Adipose tissue (tissue), 3 donors: ENCODE measurements around the gene SIN3B. TPM values are rescaled to one million over a fixed set of nuclear protein-coding genes. Genes with fewer than 3 reads are reported as not detected.
A peak's percentile ranks its signal among the peaks of the same experiment; 100 is the strongest.

Experiments used
- H3K27ac ChIP-seq: one replicate; pipeline ENCODE4 v1.5.1; 2013; ENCODE audit warnings: low read depth, low read length
- WGBS, 3 donors: extraction: QIAGEN DNeasy Blood & Tissue Kit; methylation state at CpG; one replicate each; pipeline ENCODE4 v1.1.7; 2013; 5-methylcytosine and 5-hydroxymethylcytosine counted together
- polyA plus RNA-seq, 3 donors: library from polyadenylated mRNA; stranded (reverse); fragments of 200-250 nt; gene quantifications; one replicate each; pipeline ENCODE4 v1.2.3, GENCODE V29; 2013
- donor health status: healthy with polysubstance abuse.
- donor health status: Bipolar disorder and iron deficiency.
- donor health status: healthy.

The SIN3B gene
- polyA plus RNA-seq, 3 donors, result 13.8 to 43.3 (median 36.7) TPM

- 88 to 95% (median 91%) methylated on average over 8 of the region's 8 CpGs for WGBS, 3 donors
- H3K27ac ChIP-seq, result no peak overlapping the region
These were observed 6.5 kb upstream of the SIN3B start for GRCh38 chr19:16822648-16823047.

DNA sequence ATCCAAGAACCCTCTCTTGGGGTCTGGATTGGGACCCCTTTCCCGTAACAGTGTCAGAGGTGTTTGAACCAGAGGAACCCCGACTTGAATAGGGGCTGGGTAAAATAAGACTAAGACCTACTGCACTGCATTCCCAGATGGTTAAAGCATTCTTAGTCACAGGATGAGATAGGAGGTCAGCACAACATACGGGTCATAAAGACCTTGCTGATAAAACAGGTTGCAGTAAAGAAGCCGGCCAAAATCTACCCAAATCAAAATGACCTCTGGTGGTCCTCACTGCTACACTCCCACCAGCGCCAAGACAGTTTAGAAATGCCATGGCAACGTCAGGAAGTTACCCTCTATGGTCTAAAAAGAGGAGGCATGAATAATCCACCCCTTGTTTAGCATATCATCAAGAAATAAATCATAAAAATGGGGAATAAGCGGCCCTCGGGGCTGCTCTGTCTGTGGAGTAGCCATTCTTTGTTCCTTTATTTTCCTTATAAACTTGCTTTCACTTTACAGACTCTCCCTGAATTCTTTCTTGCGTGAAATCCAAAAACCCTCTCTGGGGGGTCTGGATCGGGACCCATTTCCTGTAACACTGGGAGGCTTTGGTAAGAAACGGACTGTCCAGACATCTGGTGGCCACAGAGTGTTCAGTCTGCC, 4.4 kb upstream of the SIN3B start:
- 27 to 32% (median 28%) methylated on average over 11 of the region's 11 CpGs for WGBS, 3 donors
- peak overlapping the region; percentile 7 for H3K27ac ChIP-seq

- H3K27ac ChIP-seq, result peak overlapping the region; percentile 7
- WGBS, 3 donors, result 13 to 17% (median 14%) methylated on average over 13 of the region's 13 CpGs
These were observed 3.7 kb upstream of the SIN3B start for GRCh38 chr19:16825312-16826052.

DNA sequence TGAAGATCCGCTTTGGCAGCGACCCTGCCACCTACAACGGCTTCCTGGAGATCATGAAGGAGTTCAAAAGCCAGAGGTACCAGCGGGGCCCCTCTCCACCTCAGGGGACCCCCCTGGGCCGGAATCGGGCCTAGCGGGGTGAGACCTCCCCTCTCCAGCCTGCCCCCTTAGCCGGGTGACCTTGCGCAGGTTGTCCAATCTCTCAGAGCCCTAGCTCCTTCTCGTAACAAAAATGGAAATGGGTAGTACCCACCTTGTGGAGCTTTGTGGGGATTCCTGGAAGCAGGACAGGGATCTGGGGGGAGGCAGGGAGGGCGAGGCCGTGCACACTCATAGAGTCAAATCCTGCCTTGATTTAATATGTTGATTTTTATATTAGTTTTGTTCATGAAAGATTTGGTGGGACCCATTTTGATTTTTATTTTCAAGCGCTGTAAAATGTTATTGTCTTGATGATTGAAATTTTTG, 658 bp downstream of the SIN3B start:
- no peak overlapping the region for H3K27ac ChIP-seq
- WGBS, 3 donors, result 14 to 21% (median 16%) methylated on average over 13 of the region's 13 CpGs

DNA sequence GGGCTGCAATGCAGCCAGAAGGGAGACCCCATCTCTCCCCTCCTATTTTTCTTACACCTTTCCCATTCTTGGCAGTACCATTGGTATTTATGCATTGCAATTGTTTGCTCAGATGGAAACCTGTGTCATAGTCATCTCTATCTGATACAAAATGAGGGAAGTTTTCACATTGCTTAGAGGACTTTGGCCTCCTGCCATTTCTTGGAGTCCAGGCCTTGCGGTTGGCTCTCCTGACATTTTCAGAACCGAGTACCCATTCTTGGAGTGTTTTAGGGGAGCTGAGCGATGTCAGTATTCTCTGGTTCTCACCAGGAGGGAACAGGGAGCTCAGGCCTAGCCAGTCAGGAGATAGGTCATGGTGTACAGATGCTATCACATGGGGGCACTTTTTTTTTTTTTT, 1.5 kb downstream of the SIN3B start:
- 46 to 69% (median 63%) methylated on average over 3 of the region's 3 CpGs for WGBS, 3 donors

GRCh38 chr19:16831531-16831930, 2.3 kb downstream of the SIN3B start:
- H3K27ac ChIP-seq, result no peak overlapping the region
- 93 to 98% (median 93%) methylated on average over 9 of the region's 9 CpGs for WGBS, 3 donors

More for the DNA sequence above, 1.5 kb downstream of the SIN3B start:
- no peak overlapping the region for H3K27ac ChIP-seq

- H3K27ac ChIP-seq, result no peak overlapping the region
- 92 to 95% (median 93%) methylated on average over 13 of the region's 13 CpGs for WGBS, 3 donors
These were observed 5.5 kb downstream of the SIN3B start for GRCh38 chr19:16834747-16835146.

DNA sequence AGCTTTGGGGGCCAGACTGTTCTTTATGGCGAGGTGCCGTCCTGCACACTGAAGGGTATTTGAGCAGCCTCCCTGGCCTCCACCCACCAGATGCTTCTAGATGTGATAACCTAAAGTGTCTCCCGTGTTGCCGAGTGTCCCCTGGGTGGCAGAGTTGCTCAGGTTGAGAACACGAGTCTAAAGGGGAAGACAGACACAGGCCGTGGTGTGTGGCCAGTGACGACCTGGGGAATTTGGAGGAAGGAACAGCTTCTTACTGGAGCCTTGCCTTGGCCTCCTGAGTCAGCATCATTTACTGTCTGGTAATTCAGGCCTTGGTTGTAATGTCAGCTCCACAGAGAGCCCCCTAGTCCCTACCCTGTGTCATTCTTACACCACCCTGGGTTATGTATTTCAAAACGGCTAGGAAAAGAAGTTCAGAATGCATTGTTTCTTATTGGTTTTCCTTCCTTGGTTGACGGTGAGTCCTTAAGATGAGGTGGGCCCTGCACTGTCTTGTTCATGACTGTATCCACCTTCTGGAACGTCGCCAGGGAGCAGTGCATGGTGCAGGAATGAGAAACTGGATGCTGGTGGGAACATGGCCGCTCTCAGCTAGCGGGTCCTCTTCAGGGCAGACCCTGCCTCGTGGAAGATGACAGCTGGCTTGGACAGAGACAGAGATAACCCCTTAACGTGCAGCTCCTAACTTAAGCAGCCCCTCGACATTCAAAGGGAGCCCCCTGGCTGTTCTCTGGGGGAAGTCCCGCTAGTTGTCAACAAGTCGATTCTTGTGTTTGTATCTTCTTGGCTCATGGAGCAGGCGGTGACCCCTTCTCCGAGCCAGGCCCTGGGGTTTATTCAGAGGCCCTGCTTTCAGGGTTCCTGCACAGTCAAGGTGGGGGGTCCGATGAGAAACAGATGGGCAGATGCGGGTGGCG, 7.2 kb downstream of the SIN3B start:
- 66 to 83% (median 68%) methylated on average over 23 of the region's 23 CpGs for WGBS, 3 donors
- no peak overlapping the region for H3K27ac ChIP-seq

DNA sequence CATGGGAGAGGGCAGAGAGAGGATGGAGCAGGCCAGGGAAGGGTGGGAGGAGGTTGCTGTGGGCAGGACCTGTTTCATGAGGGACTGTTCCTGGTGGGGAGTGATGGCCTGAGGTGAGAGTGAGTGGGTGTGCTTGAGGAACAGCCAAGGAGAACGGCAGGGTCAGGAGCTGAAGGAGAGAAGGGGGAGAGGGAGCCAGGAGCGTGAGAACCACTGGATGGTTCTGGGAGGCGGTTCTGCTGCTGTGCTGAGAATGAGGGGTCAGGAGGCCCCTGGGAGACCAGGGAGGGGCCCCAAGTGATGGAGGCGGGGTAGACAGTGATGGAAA, 7.8 kb downstream of the SIN3B start:
- no peak overlapping the region for H3K27ac ChIP-seq

DNA sequence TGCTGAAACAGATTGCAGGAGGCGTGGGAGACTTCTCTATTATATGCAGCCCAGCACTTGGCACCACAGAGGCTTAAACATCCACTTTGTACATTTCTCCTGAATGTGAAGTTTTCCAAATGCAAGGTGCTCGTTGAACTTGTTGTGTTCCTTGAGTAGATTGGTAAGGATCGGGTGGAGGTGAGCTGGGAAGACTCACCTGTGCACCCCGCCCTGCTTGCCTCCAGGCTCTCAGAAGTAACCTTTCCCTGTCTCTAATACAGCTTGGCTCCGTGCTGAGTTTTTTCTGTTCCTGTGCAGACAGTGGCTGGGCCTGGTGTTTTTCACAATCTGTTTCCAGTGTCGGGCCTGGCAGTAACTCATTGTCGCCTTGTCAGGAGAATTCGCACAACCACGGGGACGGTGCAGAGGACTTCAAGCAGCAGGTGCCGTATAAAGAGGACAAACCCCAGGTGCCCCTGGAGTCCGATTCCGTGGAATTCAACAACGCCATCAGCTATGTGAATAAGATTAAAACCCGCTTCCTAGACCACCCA, 12.3 kb downstream of the SIN3B start:
- WGBS, 3 donors, result 90 to 92% (median 91%) methylated on average over 15 of the region's 15 CpGs
- no peak overlapping the region for H3K27ac ChIP-seq

More for the DNA sequence above, 7.8 kb downstream of the SIN3B start:
- 75 to 97% (median 78%) methylated on average over 4 of the region's 4 CpGs for WGBS, 3 donors

DNA sequence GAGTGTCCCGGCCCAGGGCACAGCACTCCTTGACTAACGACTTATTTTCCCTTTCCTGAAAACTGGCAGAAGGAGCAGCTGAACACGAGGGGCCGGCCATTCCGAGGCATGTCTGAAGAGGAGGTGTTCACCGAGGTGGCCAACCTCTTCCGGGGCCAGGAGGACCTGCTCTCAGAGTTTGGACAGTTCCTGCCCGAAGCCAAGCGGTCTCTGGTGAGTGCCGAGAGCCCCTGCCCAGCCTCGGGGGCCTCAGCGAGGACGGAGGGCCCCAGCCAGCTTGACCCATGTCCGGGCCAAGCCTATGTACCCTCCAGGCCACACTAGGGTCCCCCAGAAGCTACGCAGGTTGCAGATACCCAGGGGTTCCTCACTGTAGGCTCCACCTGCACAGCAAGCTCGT, 17.7 kb downstream of the SIN3B start:
- no peak overlapping the region for H3K27ac ChIP-seq
- whole genome bisulfite sequencing, 3 donors, result 93 to 97% (median 96%) methylated on average over 16 of the region's 16 CpGs

- H3K27ac ChIP-seq, result no peak overlapping the region
- WGBS, 3 donors, result 88 to 93% (median 91%) methylated on average over 6 of the region's 6 CpGs
These were observed 18.2 kb downstream of the SIN3B start for GRCh38 chr19:16847430-16847829.

DNA sequence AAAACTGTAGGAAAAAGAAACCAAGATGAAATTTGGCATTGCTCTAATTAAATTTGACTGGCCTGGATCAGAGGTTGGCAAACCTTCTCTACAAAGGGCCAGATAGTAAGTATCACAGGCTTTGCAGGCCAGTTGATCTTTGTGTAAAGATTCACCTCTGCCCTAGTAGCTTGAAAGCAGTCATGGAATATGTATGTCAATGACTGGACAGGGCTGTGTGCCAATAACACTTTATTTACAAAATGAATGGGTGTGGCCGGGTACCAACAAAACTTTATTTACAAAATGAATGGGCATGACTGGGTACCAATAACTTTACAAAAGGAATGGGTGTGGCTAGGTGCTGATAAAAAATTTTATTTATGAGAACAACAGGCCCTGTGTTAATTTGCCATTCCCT, 20.0 kb downstream of the SIN3B start:
- H3K27ac ChIP-seq, result no peak overlapping the region
- WGBS, 3 donors, result 83 to 95% (median 84%) methylated on average over 1 of the region's 1 CpG

GRCh38 chr19:16850133-16850532, 20.9 kb downstream of the SIN3B start:
- H3K27ac ChIP-seq, result no peak overlapping the region
- WGBS, 3 donors, result 97 to 100% (median 97%) methylated on average over 4 of the region's 4 CpGs

DNA sequence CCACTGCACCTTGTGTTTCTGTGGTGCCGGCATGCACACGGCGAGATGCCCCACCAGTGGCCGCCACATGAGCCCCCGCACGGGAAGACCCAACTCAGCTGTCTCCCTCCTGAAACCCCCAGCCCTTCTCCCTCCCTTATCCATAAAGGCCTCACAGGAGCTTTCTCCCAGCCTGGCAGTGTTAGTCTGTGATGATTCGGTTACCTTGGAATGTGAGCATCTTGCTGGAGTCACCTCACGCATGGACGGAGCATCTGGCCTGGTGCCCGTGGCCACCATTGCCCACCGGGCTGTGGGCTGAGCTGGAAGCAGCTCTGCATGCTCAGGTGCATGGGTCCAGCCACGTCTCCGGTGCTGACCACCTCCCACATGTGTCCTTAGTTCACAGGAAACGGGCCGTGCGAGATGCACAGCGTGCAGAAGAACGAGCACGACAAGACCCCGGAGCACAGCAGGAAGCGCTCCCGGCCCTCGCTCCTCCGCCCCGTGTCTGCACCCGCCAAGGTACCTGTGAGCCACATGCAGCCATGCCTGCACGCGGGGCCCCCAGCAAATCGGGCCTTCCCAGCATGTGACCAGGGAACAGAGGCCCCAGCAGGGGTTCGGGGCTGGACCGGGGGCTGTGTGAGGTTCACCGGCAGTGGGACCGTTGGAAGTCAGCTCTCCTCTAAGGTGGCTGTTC, 22.0 kb downstream of the SIN3B start:
- 92 to 94% (median 93%) methylated on average over 33 of the region's 33 CpGs for WGBS, 3 donors
- no peak overlapping the region for H3K27ac ChIP-seq

GRCh38 chr19:16853066-16853465, 23.9 kb downstream of the SIN3B start:
- no peak overlapping the region for H3K27ac ChIP-seq
- 93 to 94% (median 94%) methylated on average over 7 of the region's 7 CpGs for WGBS, 3 donors

- WGBS, 3 donors, result 87 to 95% (median 94%) methylated on average over 9 of the region's 9 CpGs
- no peak overlapping the region for H3K27ac ChIP-seq
These were observed 26.9 kb downstream of the SIN3B start for GRCh38 chr19:16856091-16856490.

- H3K27ac ChIP-seq, result no peak overlapping the region
- 96 to 97% (median 97%) methylated on average over 7 of the region's 7 CpGs for whole genome bisulfite sequencing, 3 donors
These were observed 30.4 kb downstream of the SIN3B start for GRCh38 chr19:16859626-16860025.
